Stimulated activated CD8-positive, alpha-beta memory T cell treated with anti-CD3 and anti-CD28 coated beads, Interleukin-7, amount 100 ng/mL, for 24 hours (primary cell): ENCODE data around the gene NXPH2.

Source experiments
- DNase-seq: peaks from one replicate; pipeline ENCODE4 v3.0.0-alpha.2; 2020; ENCODE audit warnings: low read depth

NXPH2 gene

GRCh38 chr2:138779781-138780445 is at the start of gene NXPH2:
NXPH2 (minus strand) TSS chr2:138780390; CDS start chr2:138780241, 149 bp downstream.
- no peak for DNase-seq

- no peak for DNase-seq
Measured at GRCh38 chr2:138829326-138829919, 49.2 kb upstream of the NXPH2 start.

- no peak for DNase-seq
Measured at GRCh38 chr2:138827426-138828054, 47.4 kb upstream of the NXPH2 start.

DNA sequence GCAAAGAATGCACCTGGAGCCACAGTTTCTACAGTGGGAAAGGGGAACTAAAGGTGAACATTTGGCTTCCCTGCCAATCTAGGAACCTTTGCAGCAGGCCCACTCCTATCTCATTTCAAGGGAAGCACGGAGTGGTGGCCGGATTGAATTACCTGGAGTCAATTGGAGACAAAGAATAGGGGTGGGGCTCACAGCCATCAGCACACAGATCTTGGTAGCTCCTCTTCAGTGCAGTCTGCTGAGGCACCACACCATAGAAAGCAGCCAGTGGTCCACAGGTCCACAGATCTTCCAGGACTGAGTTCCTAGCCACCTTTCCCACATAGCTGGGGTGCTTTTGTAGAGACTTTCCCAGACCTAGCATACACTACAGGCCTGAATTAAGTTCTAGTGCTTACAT is 43.5 kb upstream of the NXPH2 start:
- no peak for DNase-seq

- DNase-seq, result no peak
Measured at GRCh38 chr2:138819964-138820363, 39.8 kb upstream of the NXPH2 start.

DNA sequence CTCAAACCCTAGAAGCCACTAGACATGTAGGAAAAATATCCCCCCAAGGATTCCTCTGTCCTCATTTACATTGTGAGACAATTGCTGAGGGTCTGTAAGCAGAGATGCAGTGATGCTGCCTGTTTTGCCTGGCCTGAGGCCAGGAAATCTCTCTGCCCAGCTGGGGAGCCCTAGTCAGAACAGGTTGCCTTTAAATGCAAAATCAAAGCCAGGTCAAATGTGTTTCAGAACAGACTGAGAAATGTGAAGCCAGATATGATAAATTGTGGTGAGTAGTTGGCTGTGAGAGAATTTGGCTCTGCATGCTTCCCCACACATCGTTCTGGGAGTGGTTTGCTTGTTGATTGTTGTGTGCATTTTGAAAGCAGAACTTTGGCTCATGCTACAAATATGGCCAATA is 38.4 kb upstream of the NXPH2 start:
- DNase-seq, result no peak

GRCh38 chr2:138814123-138814898 is 34.1 kb upstream of the NXPH2 start:
- no peak for DNase-seq

GRCh38 chr2:138811431-138811830 is 31.2 kb upstream of the NXPH2 start:
- no peak for DNase-seq

DNA sequence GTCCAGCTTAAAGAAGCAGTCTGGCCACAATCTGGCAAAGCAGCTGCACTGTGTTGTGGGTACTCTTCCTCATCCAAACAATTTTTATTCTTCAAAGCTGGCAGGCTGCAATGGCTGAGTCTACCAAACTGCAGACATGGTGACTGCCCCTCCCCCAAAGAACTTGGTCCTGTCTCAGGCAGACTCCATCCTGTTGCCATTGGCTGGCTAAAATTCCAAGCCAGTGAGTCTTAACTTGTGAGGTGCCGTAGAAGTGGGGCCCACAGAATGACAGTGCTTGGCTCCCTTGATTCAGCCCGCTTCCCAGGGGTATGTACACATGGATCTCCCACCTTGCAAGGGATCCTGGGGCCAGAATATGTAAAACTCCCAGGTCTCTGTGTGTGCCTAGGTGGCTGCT is 14.5 kb upstream of the NXPH2 start:
- no peak for DNase-seq

- DNase-seq, result no peak
Measured at GRCh38 chr2:138787053-138787666, 7.0 kb upstream of the NXPH2 start.

- DNase-seq, result no peak
Measured at GRCh38 chr2:138782383-138782782, 2.2 kb upstream of the NXPH2 start.

- no peak for DNase-seq
Measured at GRCh38 chr2:138780908-138781307, 718 bp upstream of the NXPH2 start.

DNA sequence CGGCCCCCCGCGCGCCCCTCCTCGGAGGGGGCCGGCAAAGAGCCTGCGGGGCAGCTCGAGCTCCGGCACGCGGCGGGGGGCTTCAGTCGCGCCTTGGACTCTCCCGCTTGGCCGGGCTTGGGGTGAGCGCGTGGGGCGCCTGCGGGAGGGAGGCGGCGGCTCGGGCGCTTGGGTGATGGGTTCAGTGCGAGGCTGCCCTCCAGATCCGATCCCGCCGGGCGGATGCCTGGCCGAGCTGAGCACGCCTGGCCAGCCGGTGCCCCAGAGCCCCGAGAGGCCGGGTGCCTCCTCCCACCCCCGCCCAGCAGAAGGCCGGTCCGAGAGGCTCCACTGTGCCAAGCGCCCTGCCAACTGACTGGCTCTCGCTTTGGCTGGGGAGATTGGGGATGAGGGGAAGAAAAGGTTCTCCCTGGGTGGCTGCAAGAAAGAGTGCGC is 273 bp upstream of the NXPH2 start:
- no peak for DNase-seq

DNA sequence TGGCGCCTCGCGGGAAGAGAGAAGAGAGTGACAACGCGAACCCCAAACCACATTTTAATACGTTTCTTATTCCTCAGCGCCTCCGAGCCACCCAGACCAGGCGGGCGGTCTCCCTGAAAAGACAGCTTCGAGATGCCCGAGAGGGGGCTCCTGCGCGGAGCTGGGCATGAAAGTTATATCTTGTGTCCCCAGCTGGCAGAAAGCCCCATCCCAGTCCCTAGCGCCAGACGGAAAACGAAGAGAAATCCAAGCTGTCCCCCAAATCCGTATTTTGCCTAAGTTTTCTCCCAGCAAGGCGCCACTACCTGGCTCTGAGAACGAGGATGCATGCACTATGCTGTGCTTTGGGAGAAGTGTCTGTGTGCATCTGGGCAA is 797 bp downstream of the NXPH2 start:
- DNase-seq, result no peak

GRCh38 chr2:138777996-138778395 is 2.2 kb downstream of the NXPH2 start:
- DNase-seq, result no peak

- no peak for DNase-seq
Measured at GRCh38 chr2:138775736-138776135, 4.5 kb downstream of the NXPH2 start.

- no peak for DNase-seq
Measured at GRCh38 chr2:138771534-138771933, 8.7 kb downstream of the NXPH2 start.

DNA sequence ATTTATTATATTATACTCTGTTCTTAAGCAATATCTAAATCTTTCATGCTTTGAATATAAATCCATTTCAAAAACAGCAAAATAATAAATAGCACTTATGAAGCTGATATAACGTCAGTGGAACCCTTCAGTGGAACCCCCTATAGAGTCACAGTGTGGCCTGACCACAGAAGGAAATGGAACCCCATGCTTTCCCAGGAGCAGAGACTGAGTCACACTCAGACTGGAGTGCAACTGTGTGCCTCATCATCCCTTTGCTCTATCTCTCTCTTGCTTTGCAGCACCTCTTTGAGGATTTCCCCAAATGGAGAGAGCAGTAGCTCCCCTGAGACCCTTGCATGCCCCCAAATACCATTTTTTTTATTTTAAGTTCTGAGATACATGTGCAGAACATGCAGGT is 13.1 kb downstream of the NXPH2 start:
- DNase-seq, result no peak

DNA sequence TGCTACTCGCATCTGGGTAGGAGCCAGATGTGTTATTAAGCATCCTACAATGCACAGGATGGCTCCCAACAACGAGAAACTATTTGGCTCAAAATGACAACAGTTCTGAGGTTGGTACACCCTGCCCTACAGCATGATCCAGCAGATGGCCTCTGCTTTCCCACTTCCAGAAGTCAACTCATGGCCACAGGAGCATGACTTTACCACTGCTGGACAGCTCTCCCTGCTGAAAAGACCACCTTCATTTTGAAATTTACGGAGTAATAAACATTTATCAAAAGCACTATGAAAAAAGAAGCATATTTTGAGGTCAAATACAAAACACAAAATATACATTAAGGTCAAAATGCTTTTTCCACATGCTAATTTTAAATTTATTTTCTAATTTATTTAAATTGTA is 13.7 kb downstream of the NXPH2 start:
- no peak for DNase-seq

- no peak for DNase-seq
Measured at GRCh38 chr2:138763971-138764370, 16.2 kb downstream of the NXPH2 start.

DNA sequence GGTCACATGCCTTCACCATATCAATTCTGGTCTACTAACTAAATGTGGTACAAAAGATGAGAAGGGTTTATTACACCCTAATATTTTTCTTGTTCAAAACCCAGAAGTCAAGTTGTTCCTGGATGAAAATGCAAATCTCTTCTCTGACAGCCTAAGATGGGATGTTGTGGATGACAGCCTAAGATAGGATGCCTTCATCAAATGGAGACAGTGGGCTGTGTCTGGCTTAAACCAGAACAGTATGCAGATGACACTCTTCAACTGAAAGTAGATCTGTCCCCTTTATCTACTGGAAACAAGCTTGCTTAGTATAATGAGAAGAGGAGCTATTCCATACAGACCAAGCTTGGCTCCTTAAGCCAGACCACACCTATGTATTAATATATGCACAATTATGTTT is 17.7 kb downstream of the NXPH2 start:
- DNase-seq, result no peak

- no peak for DNase-seq
Measured at GRCh38 chr2:138760676-138761075, 19.5 kb downstream of the NXPH2 start.
